SK-N-SH (cell line): ENCODE results near the gene D2HGDH. TPM values are rescaled to one million over a fixed set of nuclear protein-coding genes. Genes with fewer than 3 reads are reported as not detected.

Experiments used
- CTCF ChIA-PET: fragments of 300-600, 350-600 bp; formaldehyde crosslinking; extraction: SDS; loops from one replicate; lab custom pipeline; 2021; lab: Yijun Ruan, JAX
- POLR2A ChIA-PET: fragments of 350-600 bp; sonication (Branson Sonifier 250); formaldehyde crosslinking; extraction: SDS; loops from one replicate; lab custom pipeline; 2020; ENCODE audit warnings: antibody characterized with exemption, inconsistent platforms; lab: Yijun Ruan, JAX
- DNase-seq: peaks from one replicate; pipeline ENCODE4 v3.0.0; 2012
- H2AFZ ChIP-seq: fragments of 200-600 bp; sonication (generic); 2 replicates; pipeline ENCODE4 v1.8.1; 2016; ENCODE audit warnings: antibody characterized with exemption, mild to moderate bottlenecking, low read depth
- H3F3A ChIP-seq: fragments of 200-600 bp; sonication (generic); replicated peaks from 2 replicates; pipeline ENCODE3; 2016; ENCODE audit warnings: antibody characterized with exemption, mild to moderate bottlenecking; ENCODE audit not compliant: insufficient read depth
- H3K27ac ChIP-seq, 2 experiments: fragments of 200-500 bp in 1 of 2; fragments of 200-600 bp in 1 of 2; sonication (Bioruptor generic) in 1 of 2; sonication (generic), shearing (Covaris generic) in 1 of 2; 2 replicates each; pipeline versions ENCODE4 v1.5.1 to v1.6.1; 2014 to 2016; ENCODE audit warnings: low read depth in 2 of 2, inconsistent platforms in 1 of 2, low read length in 1 of 2, mild to moderate bottlenecking in 1 of 2, mixed read lengths in 1 of 2
- H3K27me3 ChIP-seq: fragments of 200-600 bp; sonication (generic), shearing (Covaris generic); 2 replicates; pipeline ENCODE4 v1.6.1; 2016; ENCODE audit warnings: mixed run types; ENCODE audit not compliant: insufficient read depth
- H3K36me3 ChIP-seq, 2 experiments: fragments of 200-500 bp in 1 of 2; fragments of 200-600 bp in 1 of 2; sonication (Bioruptor generic) in 1 of 2; sonication (generic) in 1 of 2; replicated peaks in 1 of 2; 2 replicates each; pipeline versions ENCODE3 to v1.5.1; 2014 to 2016; ENCODE audit warnings: low read length in 1 of 2, mild to moderate bottlenecking in 1 of 2; ENCODE audit not compliant: insufficient read depth in 2 of 2, control insufficient read depth in 1 of 2
- H3K4me1 ChIP-seq, 2 experiments: fragments of 200-500 bp in 1 of 2; fragments of 200-600 bp in 1 of 2; sonication (Bioruptor generic) in 1 of 2; sonication (generic), shearing (Covaris generic) in 1 of 2; 2 replicates each; pipeline versions ENCODE4 v1.5.1 to v1.6.1; 2014 to 2016; ENCODE audit warnings: low read depth in 1 of 2, low read length in 1 of 2, mixed run types in 1 of 2; ENCODE audit not compliant: insufficient read depth in 2 of 2, control insufficient read depth in 1 of 2
- H3K4me2 ChIP-seq: fragments of 200-600 bp; sonication (generic), shearing (Covaris generic); 2 replicates; pipeline ENCODE4 v1.6.1; 2017; ENCODE audit warnings: mixed run types
- H3K4me3 ChIP-seq, 2 experiments: fragments of 200-500 bp in 1 of 2; fragments of 200-600 bp in 1 of 2; sonication (Bioruptor generic) in 1 of 2; sonication (generic), shearing (Covaris generic) in 1 of 2; 2 replicates each; pipeline versions ENCODE4 v1.5.1 to v1.8.1; 2014 to 2016; ENCODE audit warnings: low read depth in 2 of 2, inconsistent platforms in 1 of 2, low read length in 1 of 2, mild to moderate bottlenecking in 1 of 2, mixed read lengths in 1 of 2, moderate library complexity in 1 of 2
- H3K79me2 ChIP-seq: fragments of 200-600 bp; sonication (generic); 2 replicates; pipeline ENCODE4 v1.8.1; 2017; ENCODE audit warnings: mild to moderate bottlenecking; ENCODE audit not compliant: insufficient read depth
- H3K9ac ChIP-seq: fragments of 200-600 bp; sonication (generic); 2 replicates; pipeline ENCODE4 v1.6.1; 2017; ENCODE audit warnings: mixed run types
- H3K9me2 ChIP-seq: fragments of 200-600 bp; sonication (generic); 2 replicates; pipeline ENCODE4 v1.6.1; 2017; ENCODE audit warnings: mixed run types
- H3K9me3 ChIP-seq: fragments of 200-600 bp; sonication (generic); 2 replicates; pipeline ENCODE4 v1.6.1; 2017; ENCODE audit warnings: mixed run types, mild to moderate bottlenecking, moderate library complexity
- H4K20me1 ChIP-seq: fragments of 200-600 bp; sonication (generic); 2 replicates; pipeline ENCODE4 v1.6.1; 2017; ENCODE audit warnings: mild to moderate bottlenecking, mixed run types; ENCODE audit not compliant: insufficient read depth
- CHD2 ChIP-seq: fragments of 150-350 bp; IDR thresholded peaks from 2 replicates; pipeline ENCODE4 v1.6.1; 2018; ENCODE audit warnings: low read length; ENCODE audit not compliant: partially characterized antibody
- CTCF ChIP-seq: fragments of 200-600 bp; sonication (generic); IDR thresholded peaks from 2 replicates; pipeline ENCODE4 v1.6.1; 2017; ENCODE audit warnings: antibody characterized with exemption, mild to moderate bottlenecking, moderate library complexity
- EP300 ChIP-seq, 2 experiments: IDR thresholded peaks; 2 replicates each; pipeline versions ENCODE4 v1.4.0 to v1.6.1; 2012; ENCODE audit warnings: borderline replicate concordance in 1 of 2, low read depth in 1 of 2, low read length in 1 of 2
- EZH2phosphoT487 ChIP-seq: fragments of 200-600 bp; sonication (generic); IDR thresholded peaks from 2 replicates; pipeline ENCODE4 v1.6.1; 2017; ENCODE audit warnings: low read depth, mixed run types, mild to moderate bottlenecking, antibody characterized with exemption, moderate library complexity, borderline replicate concordance
- FOXJ3 ChIP-seq: sonication (generic); formaldehyde crosslinking; IDR thresholded peaks from 2 replicates; pipeline ENCODE4 v1.5.1; 2020; ENCODE audit warnings: mild to moderate bottlenecking, missing genetic modification reagents
- GABPA ChIP-seq: IDR thresholded peaks from 2 replicates; pipeline ENCODE4 v1.4.0; 2012; ENCODE audit warnings: low read depth, mild to moderate bottlenecking
- GATA2 ChIP-seq: sonication (generic); formaldehyde crosslinking; IDR thresholded peaks from 2 replicates; pipeline ENCODE4 v1.5.0; 2020; ENCODE audit warnings: mild to moderate bottlenecking, missing genetic modification reagents
- JUND ChIP-seq: IDR thresholded peaks from 2 replicates; pipeline ENCODE4 v1.4.0; 2012
- MXI1 ChIP-seq: IDR thresholded peaks from 2 replicates; pipeline ENCODE4 v1.6.1; 2012; ENCODE audit warnings: mild to moderate bottlenecking, low read depth, low read length, improper control_type of control experiment
- NRF1 ChIP-seq: IDR thresholded peaks from 2 replicates; pipeline ENCODE4 v1.6.1; 2012; ENCODE audit warnings: low read depth, mild to moderate bottlenecking, low read length
- POLR2AphosphoS5 ChIP-seq: IDR thresholded peaks from 2 replicates; pipeline ENCODE4 v1.6.1; 2012; ENCODE audit warnings: low read depth, low read length
- RXRA ChIP-seq: IDR thresholded peaks from 2 replicates; pipeline ENCODE4 v1.4.0; 2012; ENCODE audit warnings: low read depth, mild to moderate bottlenecking, borderline replicate concordance
- SIN3A ChIP-seq: IDR thresholded peaks from 2 replicates; pipeline ENCODE4 v1.6.1; 2012; ENCODE audit warnings: low read depth, mild to moderate bottlenecking, low read length, moderate library complexity, borderline replicate concordance
- TCF12 ChIP-seq: IDR thresholded peaks from 2 replicates; pipeline ENCODE4 v1.4.0; 2012
- USF2 ChIP-seq: fragments of 150-350 bp; IDR thresholded peaks from 2 replicates; pipeline ENCODE4 v1.6.1; 2017; ENCODE audit warnings: antibody characterized with exemption, low read length, low read depth, borderline replicate concordance
- WGBS: methylation state at CpG from one replicate; pipeline ENCODE4 v1.1.6; 2017; ENCODE audit warnings: low lambda C conversion rate; 5-methylcytosine and 5-hydroxymethylcytosine counted together
- polyA plus RNA-seq, 3 experiments: library from polyadenylated mRNA; depleted of rRNA; stranded (reverse); fragments of >200 nt; gene quantifications; 2 replicates each; pipeline ENCODE4 v1.2.3, GENCODE V29; 2012

The D2HGDH gene
- polyA plus RNA-seq, 1 of the 3 experiments (the other 2 are of a cell fraction) = 36.3 TPM

GRCh38 chr2:241734208-241734466, 293 bp upstream of the D2HGDH start:
- Histone ChIP-seq H3K9me2 (no peaks in the 10 kb centered on the region), H3K27me3 (no peaks in the 10 kb centered on the region), H3K9me3 (no peaks in the 10 kb centered on the region), H3F3A (no peaks in the 10 kb centered on the region), H4K20me1 (peaks cover 5% of the 10 kb centered on the region; the same call in 1 of the 2 replicates), H3K9ac (peak overlapping the region; percentile 53; the same call in 1 of the 2 replicates), H3K4me3 (peak overlapping the region; percentile 47 to 56), H3K4me1 (no peaks in the 10 kb centered on the region; a peak in 1 of 4 replicates), H3K36me3 (peaks cover 4% of the 10 kb centered on the region in 2 experiments), H3K79me2 (peaks cover 27% of the 10 kb centered on the region; the same call in 1 of the 2 replicates), H2AFZ (peak overlapping the region; percentile 81; the same call in 1 of the 2 replicates), H3K27ac (peak overlapping the region in 1 of 2 experiments; percentile 51; a peak in 1 of 4 replicates), H3K4me2 (peak overlapping the region; percentile 84)
- ChIA-PET POLR2A (interaction anchor here (0.6 to 2.3 kb wide), 7 partner anchors 32 to 366 kb away, joined by 3 to 14 read pairs (median 3); partner anchors contain the start of genes ING5 and RTP5), CTCF (interaction anchor here (0.8 to 4.7 kb wide), 13 partner anchors 10 to 144 kb away, joined by 3 to 37 read pairs (median 5); partner anchors contain the start of gene ING5)
- no peak for DNase-seq
- TF ChIP-seq USF2 (no peak), CTCF (peak; percentile 35), EZH2phosphoT487 (no peak)
- 20% methylated on average over 3 of the region's 25 CpGs for WGBS

- WGBS = 77% methylated on average over 2 of the region's 3 CpGs
- Histone ChIP-seq H3K27ac (no peak overlapping the region), H4K20me1 (peaks cover 22% of the 10 kb centered on the region), H3F3A (no peaks in the 10 kb centered on the region), H3K79me2 (peaks cover 43% of the 10 kb centered on the region; the same call in 1 of the 2 replicates), H3K9ac (no peak overlapping the region), H3K4me3 (no peak overlapping the region), H3K36me3 (peaks cover 4 to 7% of the 10 kb centered on the region in 2 experiments), H3K9me2 (no peaks in the 10 kb centered on the region), H3K4me1 (peaks cover 0 to 2% of the 10 kb centered on the region in 2 experiments; a peak in 1 of 4 replicates), H3K4me2 (peak overlapping the region; percentile 99; the same call in 1 of the 2 replicates), H2AFZ (no peak overlapping the region), H3K9me3 (no peaks in the 10 kb centered on the region), H3K27me3 (no peaks in the 10 kb centered on the region)
- TF ChIP-seq EP300 (IDR thresholded peaks at IDR 0.05; ENCODE audit: borderline replicate concordance in 1 of 2, low read depth in 1 of 2, low read length in 1 of 2) = no peak
- no peak for TF ChIP-seq NRF1
- TF ChIP-seq GATA2 = no peak
- no peak for TF ChIP-seq SIN3A
- no peak for TF ChIP-seq TCF12
- TF ChIP-seq GABPA = no peak
- no peak for TF ChIP-seq POLR2AphosphoS5
- TF ChIP-seq FOXJ3 (CRISPR knock-in tag) = no peak
- TF ChIP-seq MXI1 = no peak
- TF ChIP-seq RXRA = no peak
- no peak for TF ChIP-seq CHD2
- no peak for TF ChIP-seq JUND
- DNase-seq = no peak
- CTCF ChIA-PET = interaction anchor here (1.1 to 4.7 kb wide), 6 partner anchors 14 to 142 kb away, joined by 3 to 37 read pairs (median 9); partner anchors contain the start of gene ING5
- POLR2A ChIA-PET = no interaction called here
Measured at GRCh38 chr2:241736111-241736510, 1.7 kb downstream of the D2HGDH start.
